Activated T-cell treated with anti-CD3 and anti-CD28 coated beads, Interleukin-2, amount 50 U/mL, for 24 hours (primary cell): Measurements from ENCODE around the gene TSPAN15.

Source experiments
- DNase-seq: peaks from one replicate; pipeline ENCODE4 v3.0.0-alpha.2; 2020
- H3K27ac Mint-ChIP-seq: 2 replicates; pipeline ENCODE4 v1.8.0; 2020; ENCODE audit warnings: mild to moderate bottlenecking, mixed read lengths
- H3K27me3 Mint-ChIP-seq: 2 replicates; pipeline ENCODE4 v1.8.0; 2020; ENCODE audit warnings: mixed read lengths
- H3K36me3 Mint-ChIP-seq: 2 replicates; pipeline ENCODE4 v1.8.0; 2020; ENCODE audit warnings: low read depth, mixed read lengths
- H3K4me1 Mint-ChIP-seq: 2 replicates; pipeline ENCODE4 v1.8.0; 2020; ENCODE audit warnings: low read depth, mixed read lengths
- H3K4me3 Mint-ChIP-seq: 2 replicates; pipeline ENCODE4 v1.8.0; 2020; ENCODE audit warnings: mild to moderate bottlenecking, moderate library complexity, mixed read lengths
- H3K9me3 Mint-ChIP-seq: 2 replicates; pipeline ENCODE4 v1.8.0; 2020; ENCODE audit warnings: mixed read lengths

The TSPAN15 gene

GRCh38 chr10:69500864-69501468, 49.7 kb downstream of the TSPAN15 start:
- no peak overlapping the region for H3K27ac Mint-ChIP-seq
- H3K36me3 Mint-ChIP-seq: no peaks in the 10 kb centered on the region
- no peaks in the 10 kb centered on the region for H3K9me3 Mint-ChIP-seq
- H3K27me3 Mint-ChIP-seq: no peaks in the 10 kb centered on the region
- H3K4me1 Mint-ChIP-seq: peaks cover 6% of the 10 kb centered on the region
- DNase-seq: no peak
- no peak overlapping the region for H3K4me3 Mint-ChIP-seq

- no peak overlapping the region for H3K4me3 Mint-ChIP-seq
- no peaks in the 10 kb centered on the region for H3K36me3 Mint-ChIP-seq
- peaks cover 6% of the 10 kb centered on the region for H3K4me1 Mint-ChIP-seq
- H3K9me3 Mint-ChIP-seq: no peaks in the 10 kb centered on the region
- no peak overlapping the region for H3K27ac Mint-ChIP-seq
- H3K27me3 Mint-ChIP-seq: no peaks in the 10 kb centered on the region
- DNase-seq: no peak
These were observed 50.4 kb downstream of the TSPAN15 start for GRCh38 chr10:69501657-69502056.

GRCh38 chr10:69502589-69502988, 51.3 kb downstream of the TSPAN15 start:
- Mint-ChIP-seq H3K4me3 (no peak overlapping the region), H3K27me3 (no peaks in the 10 kb centered on the region), H3K9me3 (no peaks in the 10 kb centered on the region), H3K36me3 (no peaks in the 10 kb centered on the region), H3K27ac (no peak overlapping the region), H3K4me1 (peaks cover 12% of the 10 kb centered on the region)
- no peak for DNase-seq

GRCh38 chr10:69503001-69503895, 52.0 kb downstream of the TSPAN15 start:
- no peaks in the 10 kb centered on the region for H3K36me3 Mint-ChIP-seq
- no peak overlapping the region for H3K27ac Mint-ChIP-seq
- no peaks in the 10 kb centered on the region for H3K27me3 Mint-ChIP-seq
- H3K4me3 Mint-ChIP-seq: no peak overlapping the region
- no peaks in the 10 kb centered on the region for H3K9me3 Mint-ChIP-seq
- DNase-seq: no peak
- H3K4me1 Mint-ChIP-seq: peaks cover 12% of the 10 kb centered on the region

DNA sequence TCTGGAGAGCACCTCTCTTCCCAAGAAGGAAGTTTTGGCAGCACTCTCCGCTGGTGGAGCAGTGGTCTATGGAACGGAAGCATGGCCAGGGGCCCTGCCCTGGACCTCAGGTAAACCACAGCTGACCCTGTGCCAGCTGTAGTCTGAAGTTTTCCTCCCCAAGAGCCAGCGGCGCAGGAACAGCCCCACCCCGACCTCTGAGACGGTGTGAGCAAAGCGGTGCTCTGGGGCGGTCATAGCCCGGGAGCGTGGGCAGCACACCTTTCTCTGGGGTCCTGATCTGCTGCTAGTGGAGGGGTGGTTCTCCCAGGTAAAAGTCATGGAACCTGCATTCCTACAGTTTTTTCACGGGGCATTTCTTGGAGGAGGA, 52.6 kb downstream of the TSPAN15 start:
- DNase-seq: no peak

GRCh38 chr10:69504576-69505250, 53.4 kb downstream of the TSPAN15 start:
- no peak overlapping the region for H3K27ac Mint-ChIP-seq
- DNase-seq: no peak
- H3K27me3 Mint-ChIP-seq: no peaks in the 10 kb centered on the region
- H3K9me3 Mint-ChIP-seq: no peaks in the 10 kb centered on the region
- H3K4me3 Mint-ChIP-seq: no peak overlapping the region
- no peaks in the 10 kb centered on the region for H3K36me3 Mint-ChIP-seq
- H3K4me1 Mint-ChIP-seq: peaks cover 11% of the 10 kb centered on the region

More for the DNA sequence above, 52.6 kb downstream of the TSPAN15 start:
- no peaks in the 10 kb centered on the region for H3K36me3 Mint-ChIP-seq
- no peaks in the 10 kb centered on the region for H3K27me3 Mint-ChIP-seq
- no peak overlapping the region for H3K27ac Mint-ChIP-seq
- no peaks in the 10 kb centered on the region for H3K9me3 Mint-ChIP-seq
- no peak overlapping the region for H3K4me3 Mint-ChIP-seq
- peaks cover 11% of the 10 kb centered on the region for H3K4me1 Mint-ChIP-seq

GRCh38 chr10:69505636-69506318, 54.5 kb downstream of the TSPAN15 start:
- no peaks in the 10 kb centered on the region for H3K27me3 Mint-ChIP-seq
- DNase-seq: no peak
- H3K36me3 Mint-ChIP-seq: no peaks in the 10 kb centered on the region
- H3K9me3 Mint-ChIP-seq: no peaks in the 10 kb centered on the region
- no peak overlapping the region for H3K4me3 Mint-ChIP-seq
- H3K4me1 Mint-ChIP-seq: peaks cover 11% of the 10 kb centered on the region
- H3K27ac Mint-ChIP-seq: no peak overlapping the region

DNA sequence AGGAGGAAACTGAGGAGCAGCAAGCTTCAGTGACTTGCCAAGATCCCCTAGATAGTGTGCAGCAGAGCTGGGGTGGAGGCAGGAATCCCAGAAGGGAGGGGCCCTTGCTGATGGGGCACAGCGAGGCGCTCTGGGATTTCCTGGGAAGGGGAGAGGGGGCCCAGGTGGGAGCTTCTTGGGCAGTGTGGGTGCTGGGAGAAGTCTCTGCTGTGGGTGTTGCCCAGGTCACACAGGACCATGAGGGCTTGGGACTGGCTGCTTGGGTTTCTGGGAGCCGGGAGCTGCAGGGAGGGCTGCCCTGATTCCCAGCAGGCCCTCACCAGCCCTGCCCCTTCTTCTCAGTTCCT, 55.2 kb downstream of the TSPAN15 start:
- Mint-ChIP-seq H3K36me3 (no peaks in the 10 kb centered on the region), H3K27me3 (no peaks in the 10 kb centered on the region), H3K27ac (no peak overlapping the region), H3K4me1 (peaks cover 11% of the 10 kb centered on the region), H3K9me3 (no peaks in the 10 kb centered on the region), H3K4me3 (no peak overlapping the region)
- no peak for DNase-seq

- Mint-ChIP-seq H3K9me3 (no peaks in the 10 kb centered on the region), H3K4me1 (peaks cover 11% of the 10 kb centered on the region), H3K27me3 (no peaks in the 10 kb centered on the region), H3K27ac (peak overlapping the region; percentile 82), H3K36me3 (no peaks in the 10 kb centered on the region), H3K4me3 (peak overlapping the region; percentile 61)
- DNase-seq: peak; percentile 40
These were observed 55.8 kb downstream of the TSPAN15 start for GRCh38 chr10:69506834-69507713.

DNA sequence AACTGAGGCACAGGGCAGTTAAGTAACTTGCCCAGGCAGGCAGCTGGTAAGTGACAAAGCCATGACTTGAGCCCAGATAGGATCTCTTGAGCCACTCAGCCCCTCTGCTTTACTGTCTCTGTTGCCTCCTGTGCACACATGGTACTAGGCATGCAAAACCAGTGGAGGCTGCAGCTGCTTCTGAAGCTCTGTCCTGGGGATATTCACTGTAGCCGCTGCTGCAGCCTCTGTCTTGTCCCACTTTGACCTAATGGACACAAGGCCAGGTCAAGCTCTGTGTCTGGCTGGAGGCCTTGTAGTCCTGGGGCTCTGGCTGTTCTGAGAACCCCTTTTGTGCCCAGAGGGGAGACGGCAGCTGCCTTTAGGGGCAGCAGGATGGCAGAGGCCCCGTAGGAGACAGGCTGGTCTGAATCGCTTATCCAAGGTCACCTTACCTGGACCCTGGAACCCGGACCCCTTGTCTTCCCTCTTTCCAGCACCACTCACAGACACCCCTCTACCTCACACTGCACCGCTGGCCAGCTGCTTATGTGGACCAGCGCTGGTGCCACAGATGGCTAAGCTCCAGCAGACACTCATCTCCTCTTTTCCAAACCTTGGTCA, 57.6 kb downstream of the TSPAN15 start:
- no peaks in the 10 kb centered on the region for H3K36me3 Mint-ChIP-seq
- no peak overlapping the region for H3K27ac Mint-ChIP-seq
- peaks cover 11% of the 10 kb centered on the region for H3K4me1 Mint-ChIP-seq
- DNase-seq: no peak
- no peaks in the 10 kb centered on the region for H3K27me3 Mint-ChIP-seq
- H3K9me3 Mint-ChIP-seq: no peaks in the 10 kb centered on the region
- no peak overlapping the region for H3K4me3 Mint-ChIP-seq

DNA sequence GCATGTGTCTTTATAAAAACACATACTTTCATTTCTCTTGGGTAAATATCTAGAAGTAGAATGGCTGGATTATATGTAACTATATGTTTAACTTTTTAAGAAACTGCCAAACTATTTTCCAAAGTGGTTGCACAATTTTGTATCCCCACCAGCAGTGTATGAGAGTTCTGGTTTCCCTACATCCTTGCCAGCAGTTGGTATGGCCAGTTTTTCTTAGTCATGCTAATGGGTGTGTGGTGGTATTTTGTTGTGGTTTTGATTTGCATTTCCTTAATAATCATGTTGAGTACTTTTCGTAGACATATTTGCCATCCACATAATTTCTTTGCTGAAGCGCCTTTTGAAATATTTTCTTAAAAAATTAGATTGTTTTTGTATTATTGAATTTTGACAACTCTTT, 61.6 kb downstream of the TSPAN15 start:
- Mint-ChIP-seq H3K36me3 (no peaks in the 10 kb centered on the region), H3K4me1 (peaks cover 2% of the 10 kb centered on the region), H3K27ac (no peak overlapping the region), H3K4me3 (no peak overlapping the region), H3K9me3 (no peaks in the 10 kb centered on the region), H3K27me3 (peaks cover 3% of the 10 kb centered on the region)
- no peak for DNase-seq

DNA sequence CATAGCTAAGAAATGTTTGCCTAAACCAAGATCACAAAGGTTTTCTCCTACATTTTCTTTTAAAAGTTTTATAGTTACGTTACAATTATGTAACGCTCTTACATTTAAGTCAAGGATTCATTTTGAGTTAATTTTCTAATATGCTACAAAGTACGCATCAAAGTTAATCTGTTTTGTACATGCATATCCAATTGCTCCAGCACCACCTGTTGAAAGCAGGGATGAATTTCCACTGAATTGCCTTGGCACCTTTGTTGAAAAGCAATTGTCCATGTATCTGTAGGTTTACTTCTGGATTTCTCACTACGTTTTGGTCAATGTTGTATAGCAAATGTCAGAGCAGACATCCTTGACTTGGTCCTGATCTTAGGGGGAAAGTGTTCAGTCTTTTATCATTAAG, 62.4 kb downstream of the TSPAN15 start:
- Mint-ChIP-seq H3K27ac (no peak overlapping the region), H3K9me3 (no peaks in the 10 kb centered on the region), H3K4me3 (no peak overlapping the region), H3K36me3 (no peaks in the 10 kb centered on the region), H3K27me3 (peaks cover 3% of the 10 kb centered on the region), H3K4me1 (no peaks in the 10 kb centered on the region)
- no peak for DNase-seq

DNA sequence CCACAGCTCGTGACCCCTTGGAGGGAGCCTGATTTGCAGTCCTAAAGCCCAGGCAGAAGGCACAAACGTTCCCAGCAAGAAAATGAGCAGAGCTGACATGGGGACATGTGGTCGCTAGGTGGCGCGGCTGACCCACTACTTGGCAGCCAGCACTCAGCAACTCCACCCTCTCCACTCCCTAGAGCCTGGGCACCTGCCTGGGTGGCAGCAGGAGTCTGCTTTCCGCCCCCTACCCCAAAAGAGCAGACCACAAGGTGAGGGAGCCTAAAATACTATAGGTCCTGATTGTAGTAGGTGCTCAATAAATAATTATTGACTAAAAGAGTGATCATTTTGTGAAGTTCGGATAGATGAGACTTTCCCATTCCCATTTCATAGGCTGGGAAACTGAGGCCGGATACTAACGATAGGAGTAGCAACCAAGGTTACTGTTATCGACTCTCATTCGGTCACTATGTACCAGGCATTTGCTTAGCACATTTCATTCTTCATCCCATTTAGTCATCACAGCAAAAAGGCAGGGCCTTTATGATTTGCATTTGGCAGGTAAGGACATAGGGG, 64.5 kb downstream of the TSPAN15 start:
- H3K4me1 Mint-ChIP-seq: no peaks in the 10 kb centered on the region
- no peak overlapping the region for H3K4me3 Mint-ChIP-seq
- H3K36me3 Mint-ChIP-seq: no peaks in the 10 kb centered on the region
- H3K9me3 Mint-ChIP-seq: no peaks in the 10 kb centered on the region
- H3K27me3 Mint-ChIP-seq: peaks cover 3% of the 10 kb centered on the region
- DNase-seq: peak; percentile 85
- no peak overlapping the region for H3K27ac Mint-ChIP-seq
